ENCODE data around the gene CORT. TPM values are rescaled to one million over a fixed set of nuclear protein-coding genes. Genes with fewer than 3 reads are reported as not detected.

CORT gene
- total RNA-seq, 1 experiment from 2014 or later = not detected

GRCh38 chr1:10490286-10490970, 40.6 kb downstream of the CORT start:
- Histone ChIP-seq H3K4me3 (ENCODE audit: low read depth, low read length) (no peak overlapping the region), H3K4me1 (peaks cover 22% of the 10 kb centered on the region), H3K27me3 (replicated peaks; ENCODE audit: control insufficient read depth, insufficient read depth, low read length) (no peaks in the 10 kb centered on the region), H3K36me3 (ENCODE audit: control insufficient read depth, insufficient read depth, low read length) (no peaks in the 10 kb centered on the region), H3K9me3 (no peaks in the 10 kb centered on the region)
- intact Hi-C loops (cut with micrococcal nuclease; ENCODE audit: unreplicated experiment) = no loop called here
- ChIA-PET CTCF (interaction anchor here (0.6 kb wide), 1 partner anchor 46 kb away, joined by 5 read pairs; no protein-coding TSS in a partner anchor), POLR2A (no interaction called here)
- Mint-ChIP-seq H3K36me3 (ENCODE audit: insufficient read depth, unreplicated experiment) (peaks cover 12% of the 10 kb centered on the region), H3K9me3 (ENCODE audit: unreplicated experiment) (no peaks in the 10 kb centered on the region), H3K4me1 (ENCODE audit: low read depth, unreplicated experiment) (peaks cover 13% of the 10 kb centered on the region), H3K27ac (ENCODE audit: unreplicated experiment) (no peak overlapping the region), H3K4me3 (ENCODE audit: unreplicated experiment) (no peak overlapping the region), H3K27me3 (ENCODE audit: insufficient read depth, unreplicated experiment) (no peaks in the 10 kb centered on the region)
- no TSS peak for BruUV-seq (replicated peaks)
- DNase-seq = no peak
- TF ChIP-seq CTCF (IDR thresholded peaks at IDR 0.05; ENCODE audit: insufficient read depth in 1 of 2, low read depth in 1 of 2, low read length in 1 of 2, severe bottlenecking in 1 of 2, unreplicated experiment in 1 of 2) = no peak

- peaks cover 5% of the 10 kb centered on the region for H3K4me1 Mint-ChIP-seq (ENCODE audit: low read depth, unreplicated experiment)
- no peak overlapping the region for H3K4me3 ChIP-seq (ENCODE audit: low read depth, low read length)
- H3K27ac Mint-ChIP-seq (ENCODE audit: unreplicated experiment) = no peak overlapping the region
- no TSS peak for BruUV-seq (replicated peaks)
- TF ChIP-seq CTCF (IDR thresholded peaks at IDR 0.05; ENCODE audit: insufficient read depth in 1 of 2, low read depth in 1 of 2, low read length in 1 of 2, severe bottlenecking in 1 of 2, unreplicated experiment in 1 of 2) = no peak
- no peaks in the 10 kb centered on the region for H3K9me3 Mint-ChIP-seq (ENCODE audit: unreplicated experiment)
- H3K4me1 ChIP-seq = peaks cover 15% of the 10 kb centered on the region
- H3K27me3 ChIP-seq (replicated peaks; ENCODE audit: control insufficient read depth, insufficient read depth, low read length) = no peaks in the 10 kb centered on the region
- H3K4me3 Mint-ChIP-seq (ENCODE audit: unreplicated experiment) = no peak overlapping the region
- ChIA-PET CTCF (interaction anchor here (0.5 to 3.1 kb wide), 8 partner anchors 9 to 842 kb away, joined by 3 to 23 read pairs (median 5); partner anchors contain the start of gene CENPS), POLR2A (no interaction called here)
- intact Hi-C loops (cut with micrococcal nuclease; ENCODE audit: unreplicated experiment) = loop anchor here (1.0 to 2.0 kb wide), 3 partner anchors 20 to 117 kb away; partner anchors contain the start of genes CENPS and PEX14
- no peaks in the 10 kb centered on the region for H3K9me3 ChIP-seq
- H3K36me3 ChIP-seq (ENCODE audit: control insufficient read depth, insufficient read depth, low read length) = no peaks in the 10 kb centered on the region; the same call in 1 of the 2 replicates
- H3K36me3 Mint-ChIP-seq (ENCODE audit: insufficient read depth, unreplicated experiment) = peaks cover 5% of the 10 kb centered on the region
- H3K27me3 Mint-ChIP-seq (ENCODE audit: insufficient read depth, unreplicated experiment) = no peaks in the 10 kb centered on the region
- no peak for DNase-seq
These were observed 44.6 kb downstream of the CORT start for GRCh38 chr1:10494418-10494753.

- ChIA-PET CTCF (interaction anchor here (0.5 to 3.1 kb wide), 9 partner anchors 9 to 843 kb away, joined by 3 to 23 read pairs (median 3); partner anchors contain the start of gene CENPS), POLR2A (interaction anchor here (0.6 kb wide), 1 partner anchor 59 kb away, joined by 3 read pairs; no protein-coding TSS in a partner anchor)
- Mint-ChIP-seq H3K9me3 (ENCODE audit: unreplicated experiment) (no peaks in the 10 kb centered on the region), H3K4me1 (ENCODE audit: low read depth, unreplicated experiment) (peaks cover under 1% of the 10 kb centered on the region), H3K27ac (ENCODE audit: unreplicated experiment) (peak overlapping the region; percentile 45), H3K4me3 (ENCODE audit: unreplicated experiment) (peak overlapping the region; percentile 17), H3K27me3 (ENCODE audit: insufficient read depth, unreplicated experiment) (no peaks in the 10 kb centered on the region), H3K36me3 (ENCODE audit: insufficient read depth, unreplicated experiment) (peaks cover 4% of the 10 kb centered on the region)
- H3K9me3 ChIP-seq = no peaks in the 10 kb centered on the region
- no peak overlapping the region for H3K4me3 ChIP-seq (ENCODE audit: low read depth, low read length)
- peak; percentile 64 to 84 for DNase-seq
- peak; percentile 88 for TF ChIP-seq CTCF (IDR thresholded peaks at IDR 0.05; ENCODE audit: insufficient read depth in 1 of 2, low read depth in 1 of 2, low read length in 1 of 2, severe bottlenecking in 1 of 2, unreplicated experiment in 1 of 2)
- intact Hi-C loops (cut with micrococcal nuclease; ENCODE audit: unreplicated experiment) = loop anchor here (1.0 to 2.0 kb wide), 3 partner anchors 20 to 118 kb away; partner anchors contain the start of genes CENPS and PEX14
- H3K27me3 ChIP-seq (replicated peaks; ENCODE audit: control insufficient read depth, insufficient read depth, low read length) = no peaks in the 10 kb centered on the region
- BruUV-seq (replicated peaks) = no TSS peak
- peaks cover 10% of the 10 kb centered on the region for H3K4me1 ChIP-seq
- H3K36me3 ChIP-seq (ENCODE audit: control insufficient read depth, insufficient read depth, low read length) = no peaks in the 10 kb centered on the region; the same call in 1 of the 2 replicates
These were observed 45.1 kb downstream of the CORT start for GRCh38 chr1:10494754-10495474.
